ENCODE results near the gene KIAA0232. TPM values are rescaled to one million over a fixed set of nuclear protein-coding genes. Genes with fewer than 3 reads are reported as not detected.

KIAA0232 gene
- total RNA-seq, 4 donors from 2014 or later = 39.1 to 66.4 (median 60.4) TPM

GRCh38 chr4:6777636-6778281, 4.8 kb upstream of the KIAA0232 start:
- Histone ChIP-seq H3K9me3 (no peaks in the 10 kb centered on the region), H3K4me3 (no peak overlapping the region), H3K4me1 (peaks cover 27 to 32% of the 10 kb centered on the region in 2 donors), H3K27ac (no peak overlapping the region), H3K27me3 (no peaks in the 10 kb centered on the region), H3K36me3 (no peaks in the 10 kb centered on the region)
- DNase-seq (no peak), ATAC-seq (no peak)
- no peak for TF ChIP-seq POLR2A (IDR thresholded peaks at IDR 0.05)
- TF ChIP-seq, protein P1, sequence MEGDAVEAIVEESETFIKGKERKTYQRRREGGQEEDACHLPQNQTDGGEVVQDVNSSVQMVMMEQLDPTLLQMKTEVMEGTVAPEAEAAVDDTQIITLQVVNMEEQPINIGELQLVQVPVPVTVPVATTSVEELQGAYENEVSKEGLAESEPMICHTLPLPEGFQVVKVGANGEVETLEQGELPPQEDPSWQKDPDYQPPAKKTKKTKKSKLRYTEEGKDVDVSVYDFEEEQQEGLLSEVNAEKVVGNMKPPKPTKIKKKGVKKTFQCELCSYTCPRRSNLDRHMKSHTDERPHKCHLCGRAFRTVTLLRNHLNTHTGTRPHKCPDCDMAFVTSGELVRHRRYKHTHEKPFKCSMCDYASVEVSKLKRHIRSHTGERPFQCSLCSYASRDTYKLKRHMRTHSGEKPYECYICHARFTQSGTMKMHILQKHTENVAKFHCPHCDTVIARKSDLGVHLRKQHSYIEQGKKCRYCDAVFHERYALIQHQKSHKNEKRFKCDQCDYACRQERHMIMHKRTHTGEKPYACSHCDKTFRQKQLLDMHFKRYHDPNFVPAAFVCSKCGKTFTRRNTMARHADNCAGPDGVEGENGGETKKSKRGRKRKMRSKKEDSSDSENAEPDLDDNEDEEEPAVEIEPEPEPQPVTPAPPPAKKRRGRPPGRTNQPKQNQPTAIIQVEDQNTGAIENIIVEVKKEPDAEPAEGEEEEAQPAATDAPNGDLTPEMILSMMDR (IDR thresholded peaks at IDR 0.05 in 4 of 5, conservative IDR thresholded peaks at IDR 0.05 in 1 of 5) = no peak
- in situ Hi-C loops (cut with MboI; ENCODE audit: low sequenced_read_pairs in 4 of 4) = loop anchor here in 1 of 4 donors (10.0 kb wide), 1 partner anchor 207 kb away; no protein-coding TSS in a partner anchor
- intact Hi-C loops (cut with DNase I; ENCODE audit: low total_unique reads) = no loop called here

GRCh38 chr4:6778435-6778834, 4.1 kb upstream of the KIAA0232 start:
- Histone ChIP-seq H3K9me3 (no peaks in the 10 kb centered on the region), H3K27me3 (no peaks in the 10 kb centered on the region), H3K36me3 (no peaks in the 10 kb centered on the region), H3K4me1 (peaks cover 21 to 27% of the 10 kb centered on the region in 2 donors), H3K27ac (peak overlapping the region in 2 of 4 donors; percentile 9 to 93), H3K4me3 (no peak overlapping the region)
- DNase-seq (no peak), ATAC-seq (no peak)
- intact Hi-C loops (cut with DNase I; ENCODE audit: low total_unique reads) (no loop called here), in situ Hi-C loops (cut with MboI; ENCODE audit: low sequenced_read_pairs in 4 of 4) (loop anchor here in 1 of 4 donors (10.0 kb wide), 1 partner anchor 206 kb away; no protein-coding TSS in a partner anchor)
- TF ChIP-seq, protein P1 (IDR thresholded peaks at IDR 0.05 in 4 of 5, conservative IDR thresholded peaks at IDR 0.05 in 1 of 5) = no peak
- TF ChIP-seq POLR2A (IDR thresholded peaks at IDR 0.05) = no peak

- H3K36me3 ChIP-seq = no peaks in the 10 kb centered on the region
- no peak for ATAC-seq
- H3K9me3 ChIP-seq = no peaks in the 10 kb centered on the region
- in situ Hi-C loops (cut with MboI; ENCODE audit: low sequenced_read_pairs in 4 of 4) (loop anchor here in 2 of 4 donors (10.0 kb wide), 2 partner anchors 75 to 205 kb away; no protein-coding TSS in a partner anchor), intact Hi-C loops (cut with DNase I; ENCODE audit: low total_unique reads) (loop anchor here (5.0 kb wide), 3 partner anchors 77 to 287 kb away; partner anchors contain the start of genes GRPEL1 and MRFAP1)
- peak in 1 of 2 donors; percentile 58 for DNase-seq
- H3K4me3 ChIP-seq = no peak overlapping the region
- peaks cover 32 to 35% of the 10 kb centered on the region in 2 donors for H3K4me1 ChIP-seq
- TF ChIP-seq, protein P1 (IDR thresholded peaks at IDR 0.05 in 4 of 5, conservative IDR thresholded peaks at IDR 0.05 in 1 of 5) = no peak
- no peak for TF ChIP-seq POLR2A (IDR thresholded peaks at IDR 0.05)
- peak overlapping the region; percentile 82 to 100 (median 96) for H3K27ac ChIP-seq
- H3K27me3 ChIP-seq = no peaks in the 10 kb centered on the region
These were observed 2.6 kb upstream of the KIAA0232 start for GRCh38 chr4:6779667-6780565.

DNA sequence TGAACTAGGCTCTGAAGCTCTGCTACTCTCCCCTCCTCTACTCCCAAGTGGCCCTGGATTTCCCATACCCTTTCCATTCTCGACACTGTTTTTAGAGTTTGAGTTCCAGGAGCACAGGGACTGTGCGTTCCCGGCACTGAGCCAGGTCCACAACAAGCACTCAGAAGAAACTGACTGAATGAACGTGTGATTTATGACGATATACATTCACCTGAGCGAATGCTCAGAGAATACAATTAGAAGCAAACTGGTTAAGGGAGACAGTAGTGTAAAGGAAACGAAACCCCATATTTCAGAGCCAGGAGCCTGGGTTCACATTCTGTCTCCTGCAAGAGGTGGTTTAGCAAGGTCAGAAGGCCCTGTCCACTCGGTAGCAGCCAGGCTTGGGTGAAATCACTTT, 1.4 kb upstream of the KIAA0232 start:
- H3K9me3 ChIP-seq = no peaks in the 10 kb centered on the region
- DNase-seq (peak; percentile 55 to 75), ATAC-seq (peak in 1 of 2 donors; percentile 41)
- intact Hi-C loops (cut with DNase I; ENCODE audit: low total_unique reads) (loop anchor here (5.0 kb wide), 3 partner anchors 76 to 286 kb away; partner anchors contain the start of genes GRPEL1 and MRFAP1), in situ Hi-C loops (cut with MboI; ENCODE audit: low sequenced_read_pairs in 4 of 4) (loop anchor here in 1 of 4 donors (10.0 kb wide), 1 partner anchor 74 kb away; no protein-coding TSS in a partner anchor)
- peak in 1 of 2 donors; percentile 53 for TF ChIP-seq POLR2A (IDR thresholded peaks at IDR 0.05)
- TF ChIP-seq, protein P1 (IDR thresholded peaks at IDR 0.05 in 4 of 5, conservative IDR thresholded peaks at IDR 0.05 in 1 of 5) = no peak
- H3K27me3 ChIP-seq = no peaks in the 10 kb centered on the region
- H3K27ac ChIP-seq = peak overlapping the region; percentile 82 to 100 (median 96)
- H3K4me3 ChIP-seq = no peak overlapping the region
- peaks cover 42% of the 10 kb centered on the region in 2 donors for H3K4me1 ChIP-seq
- H3K36me3 ChIP-seq = no peaks in the 10 kb centered on the region
